T-helper 2 cell treated with Interferon-gamma antibody and Interleukin-4, amounts not matched to agents 5 μg/mL and 100 μg/mL, for 36 hours (primary cell): Measurements from ENCODE around the gene STARD7.

Experiments used
- DNase-seq: peaks from one replicate; pipeline ENCODE4 v3.0.0; 2021; ENCODE audit warnings: low spot score
- H3K27ac Mint-ChIP-seq: one replicate; pipeline ENCODE4 v1.8.0; 2021; ENCODE audit warnings: mild to moderate bottlenecking, mixed read lengths
- H3K27me3 Mint-ChIP-seq: one replicate; pipeline ENCODE4 v1.8.0; 2021; ENCODE audit warnings: low read depth, mixed read lengths
- H3K36me3 Mint-ChIP-seq: one replicate; pipeline ENCODE4 v1.8.0; 2021; ENCODE audit warnings: low read depth, mixed read lengths
- H3K4me1 Mint-ChIP-seq: one replicate; pipeline ENCODE4 v1.8.0; 2021; ENCODE audit warnings: low read depth, mixed read lengths
- H3K4me3 Mint-ChIP-seq: one replicate; pipeline ENCODE4 v1.8.0; 2022; ENCODE audit warnings: mild to moderate bottlenecking, moderate library complexity, mixed read lengths
- H3K9me3 Mint-ChIP-seq: one replicate; pipeline ENCODE4 v1.8.0; 2021; ENCODE audit warnings: mixed read lengths

Gene STARD7

DNA sequence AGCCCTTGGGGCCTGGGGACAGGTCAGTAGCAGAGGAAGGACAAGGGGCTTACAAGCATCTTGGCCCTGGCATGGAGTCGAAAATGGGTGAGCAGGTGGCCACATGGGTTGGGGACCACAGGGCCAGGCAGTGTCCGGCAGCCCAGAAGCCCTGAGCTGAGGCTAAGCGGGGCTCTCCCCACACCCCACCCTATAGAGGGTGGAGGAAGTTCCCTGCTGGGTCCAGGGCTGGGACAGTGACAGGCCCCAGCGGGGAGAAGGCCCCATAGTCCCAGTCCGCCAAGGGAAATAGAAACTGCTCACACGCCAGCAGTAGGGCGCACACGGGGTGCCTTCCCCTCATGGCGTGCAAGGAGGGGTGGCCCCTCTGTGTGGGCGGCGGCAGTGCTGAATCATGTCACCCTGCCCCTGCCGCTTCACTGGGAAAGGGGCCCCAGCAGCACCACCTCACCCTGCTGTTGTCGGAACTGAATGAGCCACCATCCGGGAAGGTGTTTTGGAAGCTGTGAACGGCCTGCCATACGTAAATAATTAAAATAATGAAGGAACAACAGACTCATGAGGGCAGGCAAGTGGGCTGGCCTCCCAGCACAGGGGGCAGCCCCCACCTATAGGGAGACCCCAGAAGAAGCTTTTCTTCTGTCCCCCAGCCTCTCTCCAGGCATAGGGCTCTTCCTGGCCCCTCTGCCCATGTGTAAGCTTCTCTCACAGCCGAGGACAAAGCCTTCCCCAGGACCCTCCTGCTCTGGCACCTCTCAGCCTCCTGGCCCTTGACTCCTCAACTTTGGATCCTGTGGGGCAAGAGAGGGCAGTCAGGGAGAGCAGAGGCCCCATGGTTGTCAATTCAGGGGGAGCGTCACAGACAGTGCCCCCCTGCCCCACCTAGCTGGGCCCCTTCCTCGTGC, 50.7 kb downstream of the STARD7 start:
- peak overlapping the region; percentile 72 for H3K4me3 Mint-ChIP-seq
- H3K27me3 Mint-ChIP-seq = no peaks in the 10 kb centered on the region
- DNase-seq = peak; percentile 94
- peaks cover 1% of the 10 kb centered on the region for H3K36me3 Mint-ChIP-seq
- peaks cover 50% of the 10 kb centered on the region for H3K4me1 Mint-ChIP-seq
- peak overlapping the region; percentile 92 for H3K27ac Mint-ChIP-seq
- no peaks in the 10 kb centered on the region for H3K9me3 Mint-ChIP-seq

DNA sequence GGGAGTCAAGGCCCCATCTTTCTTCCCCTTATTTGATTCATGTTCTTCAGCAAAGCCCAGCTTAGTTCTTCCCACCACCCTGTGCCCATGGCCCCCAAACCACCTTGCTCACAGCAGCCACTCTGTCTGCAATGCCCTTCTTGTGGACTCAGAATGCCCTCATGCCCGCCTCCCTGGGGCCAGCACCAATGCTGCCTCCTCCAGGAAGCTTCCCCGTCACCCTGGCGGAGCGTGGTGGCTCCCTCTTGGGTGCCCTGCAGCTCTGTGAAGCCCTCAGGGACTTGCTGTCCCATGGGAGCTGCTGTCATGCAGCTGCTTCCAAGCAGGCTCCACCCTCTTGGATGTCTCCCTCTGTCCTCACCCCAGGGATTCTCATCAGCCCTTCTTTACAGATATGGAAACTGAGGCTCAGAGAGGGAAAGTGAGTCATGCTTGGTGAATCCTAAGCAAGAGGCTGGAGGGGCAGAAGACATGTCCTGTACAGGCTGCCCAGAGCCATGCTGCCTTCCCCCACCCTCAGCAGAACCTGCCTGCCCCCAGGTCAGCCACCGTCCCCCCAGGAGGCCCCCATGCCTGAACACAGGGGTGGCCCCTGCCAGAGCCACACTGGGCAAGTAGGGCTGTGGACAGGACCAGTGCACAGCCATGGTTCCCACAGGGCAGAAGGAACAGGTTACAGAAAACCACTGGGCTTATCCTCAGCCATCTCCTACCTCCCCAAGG, 51.5 kb downstream of the STARD7 start:
- Mint-ChIP-seq H3K27ac (peak overlapping the region; percentile 92), H3K27me3 (no peaks in the 10 kb centered on the region), H3K9me3 (no peaks in the 10 kb centered on the region), H3K4me1 (peaks cover 44% of the 10 kb centered on the region), H3K36me3 (peaks cover 1% of the 10 kb centered on the region), H3K4me3 (peak overlapping the region; percentile 72)
- DNase-seq = no peak

- Mint-ChIP-seq H3K27me3 (no peaks in the 10 kb centered on the region), H3K27ac (peak overlapping the region; percentile 92), H3K9me3 (no peaks in the 10 kb centered on the region), H3K4me3 (peak overlapping the region; percentile 48), H3K4me1 (peaks cover 47% of the 10 kb centered on the region), H3K36me3 (peaks cover 1% of the 10 kb centered on the region)
- peak; percentile 70 for DNase-seq
These were observed 52.4 kb downstream of the STARD7 start for GRCh38 chr2:96156011-96156820.

DNA sequence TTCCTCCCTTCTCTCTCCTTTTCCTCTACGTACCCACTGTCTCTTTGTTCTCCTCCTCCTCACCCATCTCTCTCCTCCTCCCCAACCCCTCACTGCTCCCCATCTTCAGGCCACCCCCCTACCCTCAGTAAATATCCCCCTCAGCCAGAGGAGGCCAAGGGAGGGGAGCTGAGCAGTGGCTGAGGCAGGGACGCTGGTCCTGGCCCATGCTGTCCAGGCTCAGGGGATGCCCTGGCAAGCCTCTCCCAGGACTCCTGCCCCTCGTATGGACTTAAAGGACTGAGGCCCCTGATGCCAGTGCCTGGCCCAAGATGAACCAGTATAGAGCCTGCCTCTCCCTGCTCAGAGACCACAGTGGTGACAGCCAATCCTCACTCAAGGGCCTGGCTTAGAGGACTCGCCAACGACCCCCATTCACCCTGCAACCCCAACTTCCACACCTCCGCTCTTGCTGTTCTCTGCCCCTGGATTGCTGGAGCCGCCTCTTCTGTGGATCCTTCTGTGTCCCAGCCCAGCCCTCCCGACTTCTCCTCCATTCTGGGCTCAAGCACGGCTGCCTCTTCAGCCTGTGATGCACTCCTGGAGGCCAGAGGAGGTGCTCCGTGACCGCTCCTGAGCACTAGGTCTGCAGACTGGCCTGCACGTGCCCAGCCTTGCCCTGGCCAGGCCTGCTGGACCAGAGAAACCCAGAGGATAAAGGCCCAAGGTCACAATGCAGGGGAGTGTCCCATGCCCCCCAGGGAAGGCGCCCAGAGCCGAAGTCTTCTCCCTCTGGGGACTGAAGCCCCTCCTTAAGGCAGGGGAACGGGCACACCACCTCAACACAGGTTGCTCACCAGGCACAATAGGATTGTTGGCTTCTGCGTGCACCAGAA, 53.9 kb downstream of the STARD7 start:
- no peaks in the 10 kb centered on the region for H3K9me3 Mint-ChIP-seq
- no peak overlapping the region for H3K27ac Mint-ChIP-seq
- H3K27me3 Mint-ChIP-seq = no peaks in the 10 kb centered on the region
- no peak overlapping the region for H3K4me3 Mint-ChIP-seq
- peaks cover 48% of the 10 kb centered on the region for H3K4me1 Mint-ChIP-seq
- DNase-seq = no peak
- no peaks in the 10 kb centered on the region for H3K36me3 Mint-ChIP-seq

- Mint-ChIP-seq H3K27me3 (no peaks in the 10 kb centered on the region), H3K4me1 (peaks cover 43% of the 10 kb centered on the region), H3K4me3 (no peak overlapping the region), H3K9me3 (no peaks in the 10 kb centered on the region), H3K36me3 (no peaks in the 10 kb centered on the region), H3K27ac (no peak overlapping the region)
- no peak for DNase-seq
These were observed 54.6 kb downstream of the STARD7 start for GRCh38 chr2:96153991-96154431.

DNA sequence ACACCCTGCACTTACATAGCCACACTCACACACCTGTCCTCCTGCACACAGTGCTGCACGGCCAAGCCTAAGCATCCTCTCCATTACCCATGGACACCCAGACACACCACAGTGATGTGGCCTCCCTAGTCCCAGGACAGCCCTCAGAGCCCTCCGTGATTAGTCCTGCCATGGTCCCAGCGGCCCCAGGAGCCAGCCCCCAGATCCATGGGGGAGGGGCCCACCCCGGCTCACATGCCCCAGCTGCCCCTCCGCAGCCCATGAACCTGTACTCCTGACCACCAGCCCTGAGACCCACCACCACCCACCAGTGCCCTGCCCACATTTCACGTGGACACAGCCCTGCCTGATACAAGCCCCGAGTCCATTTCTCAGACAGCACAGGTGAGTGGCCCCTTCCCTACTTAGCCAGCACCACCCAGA, 55.3 kb downstream of the STARD7 start:
- no peaks in the 10 kb centered on the region for H3K27me3 Mint-ChIP-seq
- H3K9me3 Mint-ChIP-seq = no peaks in the 10 kb centered on the region
- H3K4me3 Mint-ChIP-seq = no peak overlapping the region
- no peaks in the 10 kb centered on the region for H3K36me3 Mint-ChIP-seq
- peaks cover 46% of the 10 kb centered on the region for H3K4me1 Mint-ChIP-seq
- no peak for DNase-seq
- no peak overlapping the region for H3K27ac Mint-ChIP-seq

DNA sequence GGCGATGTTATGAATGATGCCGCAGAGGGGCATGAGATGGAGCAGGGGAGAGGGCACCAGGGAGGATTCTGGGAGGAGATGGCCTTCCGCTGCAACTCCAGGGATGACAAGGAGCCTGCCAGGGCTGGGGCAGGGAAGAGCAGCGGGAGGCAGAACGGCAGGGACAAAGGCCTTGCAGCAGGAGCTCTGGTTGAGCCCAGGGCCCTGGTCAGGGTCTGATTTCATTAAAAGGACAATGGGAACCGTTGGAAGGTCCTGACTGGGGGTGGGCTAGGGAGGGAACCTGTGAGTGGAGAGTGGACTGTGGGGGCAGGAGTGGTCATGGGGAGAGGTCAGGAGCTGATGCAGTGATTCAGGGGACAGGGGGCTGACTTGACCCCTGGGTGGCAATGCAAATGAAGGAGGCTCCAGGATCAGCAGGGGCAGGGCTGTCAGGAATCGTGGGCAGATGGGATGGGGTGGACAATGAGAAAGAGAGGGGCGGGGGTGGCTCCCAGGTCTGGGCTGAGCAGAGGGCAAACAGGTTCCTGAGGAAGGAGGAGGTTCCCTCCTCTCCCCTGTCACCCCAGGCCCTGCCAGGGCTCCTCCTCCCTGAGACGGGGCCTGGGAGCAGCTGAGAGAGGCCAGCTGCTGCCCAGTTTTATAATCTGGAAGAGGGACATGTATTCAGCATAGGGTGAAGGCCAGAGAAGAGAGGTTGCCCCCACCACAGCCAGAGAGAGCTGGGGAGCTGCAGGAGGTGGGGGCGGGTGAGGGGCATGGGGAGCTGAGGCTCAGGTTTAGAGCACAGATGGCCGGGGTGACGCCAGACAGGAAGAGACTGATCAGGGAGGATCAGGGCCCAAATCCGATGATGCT, 56.1 kb downstream of the STARD7 start:
- no peaks in the 10 kb centered on the region for H3K36me3 Mint-ChIP-seq
- H3K4me3 Mint-ChIP-seq = no peak overlapping the region
- H3K4me1 Mint-ChIP-seq = peaks cover 46% of the 10 kb centered on the region
- DNase-seq = no peak
- H3K27me3 Mint-ChIP-seq = no peaks in the 10 kb centered on the region
- no peaks in the 10 kb centered on the region for H3K9me3 Mint-ChIP-seq
- H3K27ac Mint-ChIP-seq = peak overlapping the region; percentile 44

DNA sequence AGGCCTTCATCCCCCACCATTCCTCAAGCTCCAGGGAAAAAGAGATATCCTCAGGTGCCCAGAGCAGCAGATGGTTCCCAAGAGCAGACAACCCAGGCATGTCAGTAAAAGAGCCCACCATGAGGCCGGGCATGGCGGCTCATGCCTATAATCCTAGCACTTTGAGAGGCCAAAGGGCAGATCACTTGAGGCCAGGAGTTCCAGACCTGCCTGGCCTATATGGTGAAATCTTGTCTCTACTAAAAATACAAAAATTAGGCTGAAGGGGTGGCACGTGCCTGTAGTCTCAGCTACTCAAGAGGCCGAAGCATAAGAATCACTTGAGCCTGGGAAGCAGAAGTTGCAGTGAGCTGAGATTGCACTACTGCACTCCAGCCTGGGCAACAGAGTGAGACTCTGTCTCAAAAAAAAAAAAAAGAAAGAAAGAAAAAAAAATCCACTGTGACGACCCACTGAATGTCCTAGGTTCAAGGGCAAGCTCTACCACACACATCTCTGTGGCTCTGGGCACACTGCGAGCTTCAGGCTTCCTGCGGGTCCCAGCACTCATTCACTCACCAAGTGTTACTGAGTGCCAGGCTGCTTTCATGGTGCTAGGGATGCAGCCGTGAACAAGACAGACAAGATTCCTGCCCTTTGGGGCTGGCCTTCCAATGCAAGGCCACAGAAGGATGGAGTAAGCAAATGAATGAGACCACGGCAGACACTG, 56.9 kb downstream of the STARD7 start:
- H3K27me3 Mint-ChIP-seq = no peaks in the 10 kb centered on the region
- H3K36me3 Mint-ChIP-seq = no peaks in the 10 kb centered on the region
- no peaks in the 10 kb centered on the region for H3K9me3 Mint-ChIP-seq
- H3K4me3 Mint-ChIP-seq = no peak overlapping the region
- DNase-seq = no peak
- H3K4me1 Mint-ChIP-seq = peaks cover 47% of the 10 kb centered on the region
- peak overlapping the region; percentile 44 for H3K27ac Mint-ChIP-seq

DNA sequence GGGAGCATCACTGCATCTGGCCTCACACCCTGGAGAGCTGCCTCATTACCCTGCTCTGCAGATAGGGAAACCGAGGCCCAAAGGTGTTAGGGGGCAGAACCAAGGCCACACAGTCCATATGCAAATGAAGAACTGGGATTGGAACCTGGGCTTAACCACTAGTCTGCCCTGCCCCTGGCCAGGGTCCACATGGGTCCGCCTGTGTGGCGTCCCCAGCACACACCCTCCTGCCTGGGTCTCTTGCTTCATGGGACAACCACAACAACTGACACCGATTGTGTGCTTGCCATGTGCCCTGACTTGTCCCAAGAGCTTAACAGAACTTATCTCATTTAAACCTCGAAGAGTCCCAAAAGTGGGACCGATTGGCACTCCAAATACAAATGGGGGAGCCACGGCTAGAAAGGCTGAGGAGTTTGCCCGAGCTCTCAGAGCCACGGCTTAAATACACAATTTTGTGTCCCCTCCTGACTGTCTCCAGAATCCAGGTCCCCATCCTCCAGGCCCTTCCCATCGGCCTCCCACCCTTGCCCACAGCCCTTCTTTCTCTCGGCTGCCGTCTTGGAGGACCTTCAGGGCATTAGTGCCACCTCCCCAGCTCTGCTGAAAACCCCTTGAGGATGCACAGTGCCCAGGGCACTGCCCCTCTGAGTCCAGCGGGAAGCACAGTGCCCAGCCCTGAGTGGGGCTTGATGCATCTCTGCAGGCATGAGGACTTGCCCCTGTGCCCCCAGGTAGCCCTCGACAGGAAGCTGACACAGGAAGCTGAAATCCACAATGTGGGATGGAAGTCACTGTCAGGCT, 57.6 kb downstream of the STARD7 start:
- Mint-ChIP-seq H3K27me3 (no peaks in the 10 kb centered on the region), H3K27ac (peak overlapping the region; percentile 29), H3K9me3 (no peaks in the 10 kb centered on the region), H3K36me3 (no peaks in the 10 kb centered on the region), H3K4me1 (peaks cover 46% of the 10 kb centered on the region), H3K4me3 (no peak overlapping the region)
- DNase-seq = no peak

- no peaks in the 10 kb centered on the region for H3K36me3 Mint-ChIP-seq
- H3K27me3 Mint-ChIP-seq = no peaks in the 10 kb centered on the region
- H3K27ac Mint-ChIP-seq = peak overlapping the region; percentile 51
- DNase-seq = no peak
- H3K4me3 Mint-ChIP-seq = no peak overlapping the region
- peaks cover 48% of the 10 kb centered on the region for H3K4me1 Mint-ChIP-seq
- no peaks in the 10 kb centered on the region for H3K9me3 Mint-ChIP-seq
These were observed 58.5 kb downstream of the STARD7 start for GRCh38 chr2:96150007-96150640.
